Mesenchymal stem cell (in vitro differentiated cells and primary cell): ENCODE data around the gene GULP1.

Experiments
- DNase-seq: peaks from one replicate; pipeline ENCODE4 v3.0.0-alpha.2; 2013
- H2AFZ ChIP-seq: one replicate; pipeline ENCODE4 v1.6.1; 2013; ENCODE audit warnings: low read depth, mild to moderate bottlenecking, control low read depth, inconsistent platforms, low read length, moderate library complexity
- H2AK5ac ChIP-seq: 2 replicates; pipeline ENCODE4 v1.6.1; 2013; ENCODE audit warnings: low read length, moderate library complexity, mild to moderate bottlenecking, inconsistent platforms; ENCODE audit not compliant: severe bottlenecking
- H2BK120ac ChIP-seq: one replicate; pipeline ENCODE4 v1.6.1; 2013; ENCODE audit warnings: low read depth, mild to moderate bottlenecking, inconsistent platforms, low read length, moderate library complexity
- H2BK12ac ChIP-seq, 2 experiments: one replicate each; pipeline ENCODE4 v1.6.1; 2013; ENCODE audit warnings: inconsistent platforms in 2 of 2, low read length in 2 of 2, mild to moderate bottlenecking in 2 of 2, moderate library complexity in 2 of 2, control low read depth in 1 of 2
- H2BK15ac ChIP-seq: one replicate; pipeline ENCODE4 v1.6.1; 2013; ENCODE audit warnings: mild to moderate bottlenecking, low read depth, inconsistent platforms; ENCODE audit not compliant: poor library complexity, severe bottlenecking
- H2BK5ac ChIP-seq: 2 replicates; pipeline ENCODE4 v1.6.1; 2013; ENCODE audit warnings: low read depth, mild to moderate bottlenecking, low read length, control low read depth, inconsistent platforms; ENCODE audit not compliant: poor library complexity, severe bottlenecking
- H3K14ac ChIP-seq, 2 experiments: one replicate each; pipeline ENCODE4 v1.6.1; 2013; ENCODE audit warnings: inconsistent platforms in 2 of 2, low read length in 2 of 2, control low read depth in 1 of 2, mild to moderate bottlenecking in 1 of 2, moderate library complexity in 1 of 2
- H3K18ac ChIP-seq, 2 experiments: one replicate each; pipeline ENCODE4 v1.6.1; 2013; ENCODE audit warnings: inconsistent platforms in 2 of 2, low read length in 2 of 2, control low read depth in 1 of 2, low read depth in 1 of 2, mild to moderate bottlenecking in 1 of 2
- H3K23ac ChIP-seq, 2 experiments: one replicate each; pipeline ENCODE4 v1.6.1; 2013; ENCODE audit warnings: inconsistent platforms in 2 of 2, low read length in 2 of 2, mild to moderate bottlenecking in 2 of 2, moderate library complexity in 2 of 2, control low read depth in 1 of 2
- H3K27ac ChIP-seq: 2 replicates; pipeline ENCODE4 v1.5.1; 2013; ENCODE audit warnings: mild to moderate bottlenecking, moderate library complexity, low read length, control low read depth, inconsistent platforms; ENCODE audit not compliant: poor library complexity, severe bottlenecking
- H3K27me3 ChIP-seq, 2 experiments: 2 replicates each; pipeline versions ENCODE4 v1.6.1 to v1.7.0; 2013; ENCODE audit warnings: low read length in 2 of 2, mild to moderate bottlenecking in 2 of 2, moderate library complexity in 2 of 2, control low read depth in 1 of 2, inconsistent platforms in 1 of 2; ENCODE audit not compliant: control insufficient read depth in 1 of 2, insufficient read depth in 1 of 2
- H3K36me3 ChIP-seq, 2 experiments: 2 replicates each; pipeline versions ENCODE4 v1.6.1 to v1.7.0; 2013; ENCODE audit warnings: low read length in 2 of 2, control low read depth in 1 of 2, inconsistent platforms in 1 of 2, low read depth in 1 of 2, mild to moderate bottlenecking in 1 of 2; ENCODE audit not compliant: insufficient read depth in 2 of 2, control insufficient read depth in 1 of 2
- H3K4ac ChIP-seq, 2 experiments: one replicate each; pipeline ENCODE4 v1.6.1; 2013; ENCODE audit warnings: inconsistent platforms in 2 of 2, low read length in 2 of 2, mild to moderate bottlenecking in 2 of 2, moderate library complexity in 2 of 2, control low read depth in 1 of 2, low read depth in 1 of 2
- H3K4me1 ChIP-seq: 2 replicates; pipeline ENCODE4 v1.6.1; 2013; ENCODE audit warnings: low read depth, low read length, control low read depth; ENCODE audit not compliant: control insufficient read depth, insufficient read depth
- H3K4me2 ChIP-seq: 2 replicates; pipeline ENCODE4 v1.6.1; 2013; ENCODE audit warnings: low read length, mild to moderate bottlenecking, inconsistent platforms; ENCODE audit not compliant: poor library complexity, severe bottlenecking
- H3K4me3 ChIP-seq, 2 experiments: 2 replicates each; pipeline versions ENCODE4 v1.5.1 to v1.7.0; 2013; ENCODE audit warnings: low read length in 2 of 2, mild to moderate bottlenecking in 2 of 2, control low read depth in 1 of 2, low read depth in 1 of 2; ENCODE audit not compliant: insufficient read depth in 1 of 2
- H3K79me1 ChIP-seq: replicated peaks from 2 replicates; pipeline ENCODE4 v1.6.1; 2013; ENCODE audit warnings: mild to moderate bottlenecking, control low read depth, low read length, inconsistent platforms; ENCODE audit not compliant: poor library complexity, severe bottlenecking
- H3K9ac ChIP-seq: 2 replicates; pipeline ENCODE4 v1.7.0; 2013; ENCODE audit warnings: mild to moderate bottlenecking, low read length, moderate library complexity
- H3K9me3 ChIP-seq: 2 replicates; pipeline ENCODE4 v1.7.0; 2013; ENCODE audit warnings: mild to moderate bottlenecking, low read length; ENCODE audit not compliant: control insufficient read depth
- H4K8ac ChIP-seq: one replicate; pipeline ENCODE4 v1.6.1; 2013; ENCODE audit warnings: inconsistent platforms, mild to moderate bottlenecking, low read length, moderate library complexity
- H4K91ac ChIP-seq: one replicate; pipeline ENCODE4 v1.6.1; 2013; ENCODE audit warnings: mild to moderate bottlenecking, low read length, inconsistent platforms
- WGBS: methylation state at CpG from one replicate; pipeline ENCODE4 v1.1.7; 2013; ENCODE audit warnings: mixed read lengths; 5-methylcytosine and 5-hydroxymethylcytosine counted together

GULP1 gene

GRCh38 chr2:188353282-188353681 lies 61.6 kb downstream of the GULP1 start:
- Histone ChIP-seq H2AFZ (no peak overlapping the region), H3K14ac (no peak overlapping the region), H4K91ac (no peak overlapping the region), H3K9me3 (peaks cover 7% of the 10 kb centered on the region), H3K36me3 (peaks cover 0 to 4% of the 10 kb centered on the region in 2 experiments), H2BK5ac (no peak overlapping the region), H3K4ac (no peak overlapping the region), H3K79me1 (peaks cover 20% of the 10 kb centered on the region), H2BK12ac (no peak overlapping the region), H3K27ac (no peak overlapping the region), H3K27me3 (no peaks in the 10 kb centered on the region), H4K8ac (no peak overlapping the region), H2AK5ac (no peak overlapping the region), H3K9ac (no peak overlapping the region), H3K23ac (no peak overlapping the region), H3K4me1 (no peaks in the 10 kb centered on the region), H3K18ac (no peak overlapping the region), H2BK15ac (no peak overlapping the region), H2BK120ac (no peak overlapping the region), H3K4me2 (no peak overlapping the region), H3K4me3 (no peak overlapping the region)
- 96% methylated on average over 5 of the region's 5 CpGs for WGBS
- no peak for DNase-seq

- Histone ChIP-seq H3K27me3 (no peaks in the 10 kb centered on the region), H3K36me3 (no peaks in the 10 kb centered on the region), H2BK5ac (no peak overlapping the region), H2AK5ac (no peak overlapping the region), H3K4me1 (no peaks in the 10 kb centered on the region), H3K18ac (no peak overlapping the region), H3K79me1 (peaks cover 11% of the 10 kb centered on the region), H3K23ac (no peak overlapping the region), H2AFZ (no peak overlapping the region), H2BK15ac (no peak overlapping the region), H3K4ac (no peak overlapping the region), H3K4me2 (no peak overlapping the region), H4K8ac (no peak overlapping the region), H3K9ac (no peak overlapping the region), H3K14ac (no peak overlapping the region), H2BK12ac (no peak overlapping the region), H2BK120ac (no peak overlapping the region), H4K91ac (no peak overlapping the region), H3K27ac (no peak overlapping the region), H3K9me3 (peaks cover 5% of the 10 kb centered on the region), H3K4me3 (no peak overlapping the region)
- no peak for DNase-seq
- 90% methylated on average over 9 of the region's 9 CpGs for WGBS
These were observed 69.0 kb downstream of the GULP1 start for GRCh38 chr2:188360485-188361263.

GRCh38 chr2:188364033-188364630 lies 72.5 kb downstream of the GULP1 start:
- WGBS: 86% methylated on average over 3 of the region's 4 CpGs
- peak; percentile 7 for DNase-seq
- Histone ChIP-seq H3K79me1 (peaks cover 21% of the 10 kb centered on the region), H4K8ac (no peak overlapping the region), H3K9me3 (no peaks in the 10 kb centered on the region), H3K27ac (peak overlapping the region; percentile 27), H3K4me1 (peaks cover 2% of the 10 kb centered on the region), H3K4ac (no peak overlapping the region), H3K4me2 (no peak overlapping the region), H2BK12ac (no peak overlapping the region), H2AK5ac (no peak overlapping the region), H2BK5ac (no peak overlapping the region), H3K4me3 (no peak overlapping the region), H2AFZ (no peak overlapping the region), H3K36me3 (no peaks in the 10 kb centered on the region), H3K18ac (no peak overlapping the region), H2BK15ac (no peak overlapping the region), H3K23ac (no peak overlapping the region), H3K27me3 (no peaks in the 10 kb centered on the region), H3K9ac (no peak overlapping the region), H2BK120ac (no peak overlapping the region), H3K14ac (no peak overlapping the region), H4K91ac (no peak overlapping the region)

GRCh38 chr2:188365058-188365641 lies 73.5 kb downstream of the GULP1 start:
- Histone ChIP-seq H4K8ac (no peak overlapping the region), H2BK12ac (no peak overlapping the region), H3K23ac (no peak overlapping the region), H3K4ac (no peak overlapping the region), H3K27ac (no peak overlapping the region), H3K27me3 (no peaks in the 10 kb centered on the region), H3K36me3 (no peaks in the 10 kb centered on the region), H3K14ac (no peak overlapping the region), H2AFZ (no peak overlapping the region), H3K4me1 (peaks cover 2% of the 10 kb centered on the region), H3K79me1 (peaks cover 29% of the 10 kb centered on the region), H2BK5ac (no peak overlapping the region), H3K4me3 (no peak overlapping the region), H3K4me2 (no peak overlapping the region), H3K18ac (no peak overlapping the region), H3K9ac (no peak overlapping the region), H2BK15ac (no peak overlapping the region), H3K9me3 (no peaks in the 10 kb centered on the region), H2BK120ac (no peak overlapping the region), H4K91ac (no peak overlapping the region), H2AK5ac (no peak overlapping the region)
- DNase-seq: no peak
